HG03354 (cell line): ENCODE measurements around the gene HBE1.
"Not testable (repeated sequence)": the region's sequence is repeated elsewhere in the genome, so short reads cannot be mapped to it uniquely, and the experiment has no call there.

ENCODE experiments used
- ATAC-seq: cut with Tn5 transposase; IDR thresholded peaks from one replicate; pipeline ENCODE4 v1.9.1; 2021; ENCODE audit warnings: mild to moderate bottlenecking; ENCODE audit not compliant: unreplicated experiment, poor library complexity, severe bottlenecking

The HBE1 gene

DNA sequence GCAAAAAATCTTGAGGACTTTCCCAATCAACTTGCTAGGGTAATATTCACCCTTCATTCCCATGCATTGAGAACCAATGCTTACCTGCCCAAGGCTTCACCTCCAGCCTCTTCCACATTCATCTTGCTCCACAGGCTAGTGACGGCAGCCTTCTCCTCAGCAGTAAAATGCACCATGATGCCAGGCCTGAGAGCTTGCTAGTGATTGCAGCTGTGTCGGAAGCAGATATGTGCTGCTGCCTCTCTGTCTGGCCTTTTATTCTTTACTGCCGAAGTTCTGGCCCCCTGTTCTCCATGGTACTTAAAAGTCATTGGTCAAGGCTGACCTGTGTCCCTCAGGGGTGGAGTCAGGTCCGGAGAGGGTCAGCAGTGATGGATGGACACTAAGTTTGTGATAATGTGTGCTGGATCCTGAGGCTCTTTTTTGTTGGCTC is at the start of gene HBE1:
Gene HBE1, minus strand, starts transcription at position 231 of the 433 bp plus-strand sequence. Its CDS starts 55 bp downstream, at position 176.
- no peak for ATAC-seq

- no peak for ATAC-seq
These were observed 47.5 kb upstream of the HBE1 start for GRCh38 chr11:5317292-5317691.

DNA sequence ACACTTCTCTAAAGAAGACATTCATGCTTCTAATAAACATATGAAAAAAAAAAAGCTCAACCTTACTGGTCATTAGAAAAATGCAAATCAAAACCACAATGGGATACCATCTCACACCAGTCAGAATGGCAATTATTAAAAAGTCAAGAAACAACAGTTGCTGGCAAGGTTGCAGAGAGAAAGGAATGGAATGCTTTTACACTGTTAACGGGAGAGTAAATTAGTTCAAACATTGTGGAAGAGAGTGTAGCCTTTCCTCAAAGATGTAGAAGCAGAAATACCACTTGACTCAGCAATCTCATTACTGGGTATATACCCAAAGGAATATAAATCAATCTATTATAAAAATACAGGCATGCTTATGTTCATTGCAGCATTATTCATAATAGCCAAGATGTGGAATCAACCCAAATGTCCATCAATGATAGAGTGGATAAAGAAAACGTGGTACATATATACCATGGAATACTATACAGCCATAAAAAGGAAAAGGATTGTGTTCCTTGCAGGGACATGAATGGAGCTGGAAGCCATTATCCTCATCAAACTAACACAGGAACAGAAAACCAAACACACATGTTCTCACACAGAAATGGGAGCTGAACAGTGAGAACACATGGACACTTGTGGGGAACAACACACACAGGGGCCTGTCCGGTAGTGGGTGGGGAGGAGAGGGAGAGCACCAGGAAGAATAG is 43.7 kb upstream of the HBE1 start:
- not testable (repeated sequence) for ATAC-seq

DNA sequence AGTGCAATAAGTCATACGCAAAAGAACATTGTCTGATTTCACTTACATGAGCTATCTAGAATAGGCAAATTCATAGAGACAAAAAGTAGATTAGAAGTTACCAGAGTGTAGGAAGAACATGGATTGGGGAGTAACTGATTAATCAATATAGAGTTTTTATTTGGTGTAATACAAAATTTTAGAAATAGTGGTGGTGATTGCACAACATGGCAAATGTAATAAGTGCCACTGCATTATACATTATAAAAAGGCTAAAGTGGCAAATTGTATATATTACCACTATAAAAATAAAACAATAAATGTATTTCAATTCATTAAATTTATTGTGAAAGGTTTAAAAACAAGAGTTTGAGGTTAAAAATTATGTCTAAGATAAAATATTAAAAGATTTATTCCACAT is 40.7 kb upstream of the HBE1 start:
- ATAC-seq = no peak

- no peak for ATAC-seq
These were observed 37.7 kb upstream of the HBE1 start for GRCh38 chr11:5307256-5308019.

DNA sequence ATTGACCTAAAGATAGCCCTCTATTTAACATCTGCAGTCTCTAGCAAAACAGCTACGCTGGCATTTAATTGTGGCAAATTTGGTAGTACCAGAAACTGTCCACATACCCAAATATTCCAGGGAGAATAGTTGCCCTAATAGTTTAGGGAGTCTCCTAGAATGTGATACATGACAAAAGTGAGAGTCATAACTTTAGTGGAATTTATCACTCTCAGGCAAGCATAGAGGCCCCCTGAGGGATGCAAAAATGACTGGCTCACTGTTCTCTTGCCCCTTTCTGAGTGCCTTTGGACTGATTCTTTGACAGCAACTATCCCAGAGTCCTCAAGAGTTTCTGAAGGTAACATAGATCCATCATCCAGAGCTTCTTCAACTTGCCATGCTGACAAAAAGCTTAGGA is 34.3 kb upstream of the HBE1 start:
- ATAC-seq = no peak

- no peak for ATAC-seq
These were observed 33.9 kb upstream of the HBE1 start for GRCh38 chr11:5303626-5304025.

- no peak for ATAC-seq
These were observed 32.1 kb upstream of the HBE1 start, which contains the start of gene OR51B4 for GRCh38 chr11:5301846-5302245. TSS of gene OR51B4 (minus strand) at chr11:5301946. CDS start at chr11:5301946, 0 bp downstream.

GRCh38 chr11:5300251-5300650 is 30.5 kb upstream of the HBE1 start:
- ATAC-seq = no peak

- ATAC-seq = no peak
These were observed 28.7 kb upstream of the HBE1 start for GRCh38 chr11:5298451-5298850.

DNA sequence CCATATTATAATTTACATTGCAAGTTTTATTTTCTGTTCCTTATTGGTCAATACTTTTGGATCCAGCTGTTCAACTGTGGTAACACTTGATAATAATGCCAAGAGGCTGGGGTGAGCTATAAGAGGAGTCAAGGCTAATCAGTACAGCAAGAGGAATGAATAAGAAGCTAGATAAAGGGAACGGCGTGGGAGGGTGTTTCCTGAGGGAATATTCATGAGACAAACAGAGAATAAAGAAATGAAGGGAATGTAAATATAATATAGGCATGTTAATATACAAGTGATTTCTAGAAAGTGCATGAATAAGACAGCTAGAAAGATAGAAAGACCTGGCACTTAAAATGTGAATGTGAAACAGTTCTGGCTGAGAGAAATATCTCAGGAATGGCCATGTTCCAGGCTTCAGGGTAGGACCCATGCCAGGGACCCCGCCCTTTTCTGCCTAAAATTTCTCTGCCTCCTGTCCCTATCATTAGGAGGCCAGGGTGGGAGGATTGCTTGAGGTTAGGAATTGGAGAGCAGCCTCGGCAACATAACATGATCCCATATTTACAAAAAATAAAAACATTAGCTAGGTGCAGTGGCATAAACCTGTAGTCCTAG is 28.1 kb upstream of the HBE1 start:
- no peak for ATAC-seq

GRCh38 chr11:5294342-5294995 is 24.7 kb upstream of the HBE1 start:
- not testable (repeated sequence) for ATAC-seq

- ATAC-seq = no peak
These were observed 23.3 kb upstream of the HBE1 start for GRCh38 chr11:5293028-5293427.

DNA sequence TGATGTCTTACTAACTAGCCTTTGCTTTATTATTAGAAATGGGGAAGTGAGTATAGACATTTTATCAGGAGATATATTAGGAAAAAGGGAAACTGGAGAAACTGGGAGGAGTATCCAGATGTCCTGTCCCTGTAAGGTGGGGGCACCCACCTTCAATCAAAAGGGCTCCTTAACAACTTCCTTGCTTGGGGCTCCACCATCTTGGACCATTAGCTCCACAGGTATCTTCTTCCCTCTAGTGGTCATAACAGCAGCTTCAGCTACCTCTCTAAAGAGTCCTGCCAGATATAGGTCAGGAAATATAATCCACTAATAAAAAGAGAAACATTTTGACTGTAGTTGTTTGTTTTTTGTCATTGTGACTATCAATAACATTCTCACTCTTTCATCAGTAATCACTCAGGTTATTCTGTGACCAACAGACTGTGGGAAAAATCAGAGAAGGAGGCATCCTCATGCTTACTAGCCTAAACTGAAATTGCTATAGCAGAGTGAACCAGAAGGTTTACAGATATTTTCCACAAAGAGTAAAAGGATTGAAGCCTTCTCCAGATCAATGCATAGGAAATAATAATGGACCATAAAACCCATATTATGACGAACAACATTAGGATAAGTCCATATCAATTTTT is 21.6 kb upstream of the HBE1 start:
- peak; percentile 97 for ATAC-seq

GRCh38 chr11:5290106-5290505 is 20.4 kb upstream of the HBE1 start:
- ATAC-seq = no peak

DNA sequence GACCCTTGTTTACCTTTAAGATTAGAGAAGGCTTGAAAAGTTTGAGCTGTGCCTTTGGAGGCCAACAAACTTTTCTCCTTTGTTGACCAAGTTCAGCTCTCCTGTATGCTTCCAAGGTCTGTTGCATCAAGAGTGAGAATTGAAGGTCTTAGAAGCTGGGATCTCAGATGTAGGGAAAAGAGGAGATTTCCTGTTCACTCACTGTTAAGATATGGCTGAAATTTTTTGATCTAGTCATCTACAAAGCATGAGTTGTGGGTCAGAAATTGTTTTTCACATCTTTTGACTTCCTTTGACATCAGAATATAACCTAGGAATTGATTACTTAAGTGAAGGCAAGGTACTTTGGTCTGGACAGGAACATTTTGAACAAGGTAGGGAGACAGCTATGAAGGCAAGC is 20.0 kb upstream of the HBE1 start:
- ATAC-seq = no peak

GRCh38 chr11:5288906-5289550 is 19.3 kb upstream of the HBE1 start:
- no peak for ATAC-seq

DNA sequence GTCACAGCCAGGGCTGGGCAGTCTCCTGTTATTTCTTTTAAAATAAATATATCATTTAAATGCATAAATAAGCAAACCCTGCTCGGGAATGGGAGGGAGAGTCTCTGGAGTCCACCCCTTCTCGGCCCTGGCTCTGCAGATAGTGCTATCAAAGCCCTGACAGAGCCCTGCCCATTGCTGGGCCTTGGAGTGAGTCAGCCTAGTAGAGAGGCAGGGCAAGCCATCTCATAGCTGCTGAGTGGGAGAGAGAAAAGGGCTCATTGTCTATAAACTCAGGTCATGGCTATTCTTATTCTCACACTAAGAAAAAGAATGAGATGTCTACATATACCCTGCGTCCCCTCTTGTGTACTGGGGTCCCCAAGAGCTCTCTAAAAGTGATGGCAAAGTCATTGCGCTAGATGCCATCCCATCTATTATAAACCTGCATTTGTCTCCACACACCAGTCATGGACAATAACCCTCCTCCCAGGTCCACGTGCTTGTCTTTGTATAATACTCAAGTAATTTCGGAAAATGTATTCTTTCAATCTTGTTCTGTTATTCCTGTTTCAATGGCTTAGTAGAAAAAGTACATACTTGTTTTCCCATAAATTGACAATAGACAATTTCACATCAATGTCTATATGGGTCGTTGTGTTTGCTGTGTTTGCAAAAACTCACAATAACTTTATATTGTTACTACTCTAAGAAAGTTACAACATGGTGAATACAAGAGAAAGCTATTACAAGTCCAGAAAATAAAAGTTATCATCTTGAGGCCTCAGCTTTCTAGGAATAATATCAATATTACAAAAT is 18.6 kb upstream of the HBE1 start:
- no peak for ATAC-seq

- no peak for ATAC-seq
These were observed 17.2 kb upstream of the HBE1 start for GRCh38 chr11:5286901-5287300.
